ENCODE measurements around the gene CGB7. TPM values are rescaled to one million over a fixed set of nuclear protein-coding genes. Genes with fewer than 3 reads are reported as not detected.
A peak's percentile ranks its signal among the peaks of the same experiment; 100 is the strongest.

The CGB7 gene
- total and polyA plus RNA-seq, 2 experiments from 2014 or later, result 0.32 to 0.97 TPM

DNA sequence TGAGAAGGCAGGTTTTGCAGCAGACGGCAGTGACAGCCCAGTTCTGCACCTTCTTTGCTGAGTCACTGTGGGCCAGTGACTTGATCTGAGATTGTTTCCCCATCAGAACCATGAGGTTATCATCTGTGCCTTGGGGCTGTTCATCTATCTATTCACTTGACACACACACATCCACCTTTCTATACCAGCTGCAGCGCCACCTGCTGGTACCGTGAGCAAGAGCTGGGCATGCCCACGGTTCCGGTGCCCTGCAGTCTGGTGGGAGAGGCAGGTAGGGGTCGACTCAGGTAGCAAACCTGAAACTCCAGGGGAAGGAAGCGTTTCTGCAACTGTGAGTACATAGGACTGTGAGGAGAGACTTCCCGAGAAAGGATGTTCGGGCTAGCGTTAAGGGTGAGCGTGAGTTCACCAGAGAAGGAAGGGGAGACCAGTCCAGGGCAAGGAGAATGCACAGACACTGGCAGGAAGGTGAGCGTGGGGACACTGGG lies 49.1 kb upstream of the CGB7 start:
- Mint-ChIP-seq H3K4me1 (peaks cover 18% of the 10 kb centered on the region), H3K9me3 (no peaks in the 10 kb centered on the region; the same call in 1 of the 3 replicates), H3K27me3 (ENCODE audit: insufficient read depth, low read depth, poor library complexity) (peaks cover 20% of the 10 kb centered on the region), H3K27ac (peak overlapping the region; percentile 90), H3K36me3 (ENCODE audit: low read depth) (peaks cover 69% of the 10 kb centered on the region), H3K4me3 (peak overlapping the region; percentile 11; the same call in 1 of the 3 replicates)
- DNase-seq (ENCODE audit: low spot score) (peak; percentile 81), ATAC-seq (peak; percentile 81)
- Histone ChIP-seq H4K20me1 (replicated peaks; ENCODE audit: insufficient read depth) (peaks cover 30% of the 10 kb centered on the region; the same call in 1 of the 2 replicates), H3K4me3 (no peak overlapping the region), H3F3A (replicated peaks; ENCODE audit: low read depth) (peaks cover 39% of the 10 kb centered on the region), H3K36me3 (ENCODE audit: insufficient read depth) (0 out of 2 replicates have a peak, but pooled peaks cover 10% of the 10 kb centered on the region), H3K4me1 (ENCODE audit: insufficient read depth) (no peaks in the 10 kb centered on the region; the same call in 1 of the 2 replicates), H3K27ac (ENCODE audit: low read depth) (peak overlapping the region; percentile 32; the same call in 1 of the 2 replicates), H3K4me2 (no peak overlapping the region), H2AFZ (no peak overlapping the region), H3K79me2 (replicated peaks; ENCODE audit: insufficient read depth) (no peaks in the 10 kb centered on the region), H3K9me2 (ENCODE audit: insufficient read depth) (no peaks in the 10 kb centered on the region), H3K27me3 (ENCODE audit: insufficient read depth) (no peaks in the 10 kb centered on the region)
- TF ChIP-seq CREB1 (CRISPR knock-in tag; IDR thresholded peaks at IDR 0.05; ENCODE audit: low read depth) (no peak), POLR2AphosphoS5 (IDR thresholded peaks at IDR 0.05; ENCODE audit: low read depth) (no peak), REST (IDR thresholded peaks at IDR 0.05; ENCODE audit: unreplicated experiment) (no peak), ZNF331 (CRISPR knock-in tag; IDR thresholded peaks at IDR 0.05; ENCODE audit: low read depth) (no peak)
- TF ChIP-seq, protein P1, sequence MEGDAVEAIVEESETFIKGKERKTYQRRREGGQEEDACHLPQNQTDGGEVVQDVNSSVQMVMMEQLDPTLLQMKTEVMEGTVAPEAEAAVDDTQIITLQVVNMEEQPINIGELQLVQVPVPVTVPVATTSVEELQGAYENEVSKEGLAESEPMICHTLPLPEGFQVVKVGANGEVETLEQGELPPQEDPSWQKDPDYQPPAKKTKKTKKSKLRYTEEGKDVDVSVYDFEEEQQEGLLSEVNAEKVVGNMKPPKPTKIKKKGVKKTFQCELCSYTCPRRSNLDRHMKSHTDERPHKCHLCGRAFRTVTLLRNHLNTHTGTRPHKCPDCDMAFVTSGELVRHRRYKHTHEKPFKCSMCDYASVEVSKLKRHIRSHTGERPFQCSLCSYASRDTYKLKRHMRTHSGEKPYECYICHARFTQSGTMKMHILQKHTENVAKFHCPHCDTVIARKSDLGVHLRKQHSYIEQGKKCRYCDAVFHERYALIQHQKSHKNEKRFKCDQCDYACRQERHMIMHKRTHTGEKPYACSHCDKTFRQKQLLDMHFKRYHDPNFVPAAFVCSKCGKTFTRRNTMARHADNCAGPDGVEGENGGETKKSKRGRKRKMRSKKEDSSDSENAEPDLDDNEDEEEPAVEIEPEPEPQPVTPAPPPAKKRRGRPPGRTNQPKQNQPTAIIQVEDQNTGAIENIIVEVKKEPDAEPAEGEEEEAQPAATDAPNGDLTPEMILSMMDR (conservative IDR thresholded peaks at IDR 0.05; ENCODE audit: low read depth in 2 of 2), result peak; percentile 90 to 92

- Histone ChIP-seq H2AFZ (no peak overlapping the region), H3K9me2 (ENCODE audit: insufficient read depth) (no peaks in the 10 kb centered on the region), H3K27me3 (ENCODE audit: insufficient read depth) (no peaks in the 10 kb centered on the region), H4K20me1 (replicated peaks; ENCODE audit: insufficient read depth) (peaks cover 28% of the 10 kb centered on the region), H3K4me1 (ENCODE audit: insufficient read depth) (no peaks in the 10 kb centered on the region; the same call in 1 of the 2 replicates), H3K4me3 (no peak overlapping the region), H3K79me2 (replicated peaks; ENCODE audit: insufficient read depth) (peaks cover 4% of the 10 kb centered on the region), H3K36me3 (ENCODE audit: insufficient read depth) (peaks cover 25% of the 10 kb centered on the region; the same call in 1 of the 2 replicates), H3F3A (replicated peaks; ENCODE audit: low read depth) (peaks cover 37% of the 10 kb centered on the region), H3K4me2 (no peak overlapping the region), H3K27ac (ENCODE audit: low read depth) (no peak overlapping the region)
- Mint-ChIP-seq H3K27ac (0 out of 2 replicates have a peak overlapping the region, but pooled peaks have one; percentile 81), H3K4me3 (no peak overlapping the region), H3K27me3 (ENCODE audit: insufficient read depth, low read depth, poor library complexity) (peaks cover 24% of the 10 kb centered on the region), H3K9me3 (no peaks in the 10 kb centered on the region; the same call in 1 of the 3 replicates), H3K36me3 (ENCODE audit: low read depth) (peaks cover 87% of the 10 kb centered on the region), H3K4me1 (peaks cover 28% of the 10 kb centered on the region)
- DNase-seq (ENCODE audit: low spot score), result no peak
- no peak for ATAC-seq
- no peak for TF ChIP-seq ETS1 (IDR thresholded peaks at IDR 0.05)
- TF ChIP-seq POLR2AphosphoS5 (IDR thresholded peaks at IDR 0.05; ENCODE audit: low read depth), result no peak
- TF ChIP-seq NANOG (IDR thresholded peaks at IDR 0.05; ENCODE audit: borderline replicate concordance), result no peak
- TF ChIP-seq STAT1 (IDR thresholded peaks at IDR 0.05; ENCODE audit: unreplicated experiment), result no peak
Observed at GRCh38 chr19:49104229-49104864, 46.8 kb upstream of the CGB7 start.

All from GM23338 (cell line).